HG03139 (cell line): Measurements from ENCODE around the gene SCN4B.

Experiments used
- ATAC-seq: cut with Tn5 transposase; IDR thresholded peaks from one replicate; pipeline ENCODE4 v1.9.1; 2021; ENCODE audit not compliant: unreplicated experiment

The SCN4B gene

GRCh38 chr11:118135051-118135795, 17.4 kb downstream of the SCN4B start:
- no peak for ATAC-seq

DNA sequence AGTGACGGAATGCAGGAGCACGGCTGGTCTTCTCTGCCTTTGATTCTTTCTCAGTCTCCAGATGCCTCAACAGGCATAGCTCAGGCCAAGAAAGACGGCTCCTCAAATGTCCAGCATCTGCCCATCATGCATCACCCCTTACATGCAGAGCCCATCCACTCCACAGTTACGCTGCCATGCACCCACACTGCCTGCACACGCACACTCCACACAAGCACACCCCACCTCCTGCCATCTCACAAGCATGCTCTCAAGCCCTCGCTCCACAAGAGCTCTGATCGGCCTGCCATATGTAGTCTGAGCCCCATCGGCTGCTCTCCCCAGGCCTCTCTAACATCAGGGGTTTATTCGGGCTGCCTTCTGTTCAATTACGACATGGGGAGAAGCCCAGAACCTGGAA, 18.8 kb downstream of the SCN4B start:
- no peak for ATAC-seq

DNA sequence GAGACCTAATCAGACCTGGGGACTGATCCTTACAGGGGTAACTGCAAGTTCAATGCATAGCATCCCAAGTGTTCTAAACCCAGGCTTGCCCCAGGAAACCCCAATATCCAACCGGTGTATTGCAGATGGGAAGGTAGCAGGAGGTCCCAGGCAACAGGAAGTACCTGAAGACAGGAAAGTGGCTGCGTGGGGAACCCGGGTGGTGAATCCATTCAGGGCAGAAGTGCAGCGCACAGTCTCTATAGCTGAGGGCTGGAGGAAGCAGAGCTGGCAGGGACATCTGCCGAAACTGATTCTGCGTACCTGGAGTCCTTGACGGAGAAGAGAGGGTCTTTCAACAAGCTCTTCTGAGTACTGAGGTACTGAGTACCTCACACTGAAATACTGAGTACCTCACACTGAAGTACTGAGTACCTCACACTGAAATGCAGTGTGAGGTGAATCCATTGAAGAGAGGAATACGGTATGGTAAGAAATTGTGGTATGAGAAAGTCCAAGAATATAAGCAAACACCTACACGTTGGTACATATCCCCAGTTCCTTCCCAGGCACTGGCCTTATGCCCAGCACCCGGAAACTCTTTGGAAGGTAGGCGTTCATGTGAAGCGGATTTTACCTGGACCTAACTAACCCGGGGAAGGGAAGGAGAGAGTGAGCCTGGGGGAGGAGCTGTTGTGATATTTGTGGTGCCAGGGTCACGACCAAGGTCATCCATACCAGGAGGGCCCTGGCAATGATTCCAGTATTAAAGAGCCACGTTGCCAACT, 20.1 kb downstream of the SCN4B start:
- ATAC-seq: no peak

GRCh38 chr11:118129471-118130172, 23.0 kb downstream of the SCN4B start:
- ATAC-seq: no peak

DNA sequence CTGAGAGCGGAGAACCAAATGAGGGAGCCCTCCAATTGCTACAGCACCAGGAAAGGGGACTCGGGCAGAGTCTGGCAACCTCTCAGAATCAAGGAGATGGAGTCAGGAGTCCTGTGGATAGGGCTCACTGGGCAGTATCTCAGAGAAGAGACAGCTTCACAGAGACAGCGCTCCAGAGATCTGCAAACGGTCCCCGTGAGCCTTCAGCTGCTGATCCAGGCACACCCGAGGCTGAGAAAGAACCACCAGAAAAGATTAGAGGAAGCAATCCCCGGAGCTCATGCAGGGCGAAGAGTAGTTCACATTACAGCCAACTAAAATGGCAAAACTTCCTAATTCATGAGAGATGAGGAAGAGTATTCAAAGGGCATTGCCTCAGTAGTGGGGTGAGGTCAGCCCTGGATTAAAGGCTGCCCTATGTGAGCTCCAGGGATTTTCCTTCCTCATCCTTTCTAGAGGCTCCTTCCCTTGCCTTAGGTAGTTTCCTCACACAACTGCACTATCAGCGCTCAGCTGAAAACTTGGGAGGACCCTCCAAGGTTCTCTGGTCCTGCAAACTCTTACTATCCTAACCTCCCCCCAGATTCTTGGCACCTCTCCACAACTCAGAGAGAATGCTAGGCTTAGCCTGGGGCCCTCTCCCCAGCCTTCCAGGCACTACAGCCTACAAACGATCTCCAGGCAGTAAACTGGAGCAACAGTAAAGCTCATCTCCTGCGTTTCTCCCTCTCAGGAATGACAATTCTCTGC, 23.7 kb downstream of the SCN4B start:
- ATAC-seq: no peak

GRCh38 chr11:118128310-118128709, 24.3 kb downstream of the SCN4B start:
- ATAC-seq: no peak

DNA sequence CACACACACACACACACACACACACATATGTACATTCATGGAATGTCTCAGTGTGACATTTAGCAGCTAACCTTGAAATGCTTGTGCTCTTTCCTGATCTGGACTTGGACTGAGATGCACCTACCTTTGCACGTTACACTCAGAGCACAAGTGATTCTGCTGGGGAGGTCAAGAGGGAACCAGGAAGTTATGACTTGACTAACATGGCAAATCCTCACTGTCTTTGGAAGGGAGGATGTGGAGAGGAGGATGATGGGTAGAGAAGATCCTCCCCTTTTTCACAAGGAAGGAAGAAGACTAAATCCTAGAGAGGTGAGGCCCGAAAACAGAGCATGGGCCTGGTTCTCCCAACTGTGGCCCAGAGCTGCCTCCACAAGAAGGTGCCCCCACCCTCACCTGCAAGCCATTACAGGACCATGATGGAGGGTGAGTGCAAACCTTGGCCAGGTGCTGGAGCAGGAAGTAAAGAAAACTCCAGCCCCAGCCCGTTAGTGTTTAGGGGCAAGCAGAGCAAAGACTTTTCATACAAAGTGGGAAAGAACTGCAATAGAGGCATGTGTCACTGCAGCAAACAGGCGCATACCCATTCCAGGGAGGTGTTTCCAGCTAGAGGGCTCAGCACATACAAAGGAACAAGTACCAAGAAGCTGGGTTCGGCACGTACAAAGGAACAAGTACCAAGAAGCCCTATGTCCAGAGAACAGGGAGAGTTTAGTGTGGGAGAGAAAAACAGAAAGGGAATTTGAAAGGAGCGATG, 26.4 kb downstream of the SCN4B start:
- no peak for ATAC-seq

GRCh38 chr11:118124929-118125535, 27.6 kb downstream of the SCN4B start:
- no peak for ATAC-seq

- no peak for ATAC-seq
These were observed 31.8 kb downstream of the SCN4B start for GRCh38 chr11:118120793-118121192.

DNA sequence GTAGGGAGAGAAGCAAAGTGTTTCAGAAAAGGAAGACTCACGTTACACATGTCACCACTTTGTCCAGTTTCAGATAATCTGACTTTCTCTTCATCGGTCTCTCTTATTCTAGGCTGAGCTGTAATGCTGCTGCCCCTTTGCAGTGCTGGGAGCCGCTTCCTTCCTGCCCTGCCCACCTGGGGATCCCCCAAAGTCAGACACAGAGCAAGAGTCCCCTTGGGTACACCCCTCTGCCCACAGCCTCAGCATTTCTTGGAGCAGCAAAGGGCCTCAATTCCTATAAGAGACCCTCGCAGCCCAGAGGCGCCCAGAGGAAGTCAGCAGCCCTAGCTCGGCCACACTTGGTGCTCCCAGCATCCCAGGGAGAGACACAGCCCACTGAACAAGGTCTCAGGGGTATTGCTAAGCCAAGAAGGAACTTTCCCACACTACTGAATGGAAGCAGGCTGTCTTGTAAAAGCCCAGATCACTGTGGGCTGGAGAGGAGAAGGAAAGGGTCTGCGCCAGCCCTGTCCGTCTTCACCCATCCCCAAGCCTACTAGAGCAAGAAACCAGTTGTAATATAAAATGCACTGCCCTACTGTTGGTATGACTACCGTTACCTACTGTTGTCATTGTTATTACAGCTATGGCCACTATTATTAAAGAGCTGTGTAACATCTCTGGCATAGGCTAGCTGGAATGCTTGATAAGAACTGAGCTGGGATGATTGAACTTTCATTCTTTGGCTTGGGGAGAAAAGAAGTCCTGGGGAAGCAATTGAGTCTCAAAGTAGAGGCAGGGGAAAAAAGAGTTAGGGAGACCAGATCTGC, 34.6 kb downstream of the SCN4B start:
- ATAC-seq: no peak

- ATAC-seq: no peak
These were observed 37.6 kb downstream of the SCN4B start for GRCh38 chr11:118115048-118115447.

DNA sequence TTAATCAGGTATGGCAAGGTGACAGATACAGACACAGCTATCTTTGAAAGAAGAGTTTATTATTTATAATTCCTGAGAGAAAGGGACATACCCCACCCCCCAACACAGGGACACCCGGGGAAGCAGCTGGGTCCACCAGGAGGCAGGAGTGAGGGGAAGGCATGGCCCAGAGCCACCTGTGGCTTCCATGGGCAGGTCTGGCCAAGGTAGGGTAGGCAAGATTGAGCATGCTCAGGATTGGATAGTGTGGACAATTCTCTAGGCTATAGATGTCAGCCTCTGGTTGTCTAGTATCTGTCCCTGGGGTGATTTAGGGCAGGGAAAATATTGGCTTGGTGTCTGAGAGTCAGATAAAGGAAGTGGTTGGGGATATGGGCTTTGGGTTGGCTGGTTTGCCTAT, 38.4 kb downstream of the SCN4B start:
- ATAC-seq: no peak

GRCh38 chr11:118112711-118113430, 39.8 kb downstream of the SCN4B start:
- no peak for ATAC-seq

GRCh38 chr11:118111744-118112035, 40.9 kb downstream of the SCN4B start:
- no peak for ATAC-seq

DNA sequence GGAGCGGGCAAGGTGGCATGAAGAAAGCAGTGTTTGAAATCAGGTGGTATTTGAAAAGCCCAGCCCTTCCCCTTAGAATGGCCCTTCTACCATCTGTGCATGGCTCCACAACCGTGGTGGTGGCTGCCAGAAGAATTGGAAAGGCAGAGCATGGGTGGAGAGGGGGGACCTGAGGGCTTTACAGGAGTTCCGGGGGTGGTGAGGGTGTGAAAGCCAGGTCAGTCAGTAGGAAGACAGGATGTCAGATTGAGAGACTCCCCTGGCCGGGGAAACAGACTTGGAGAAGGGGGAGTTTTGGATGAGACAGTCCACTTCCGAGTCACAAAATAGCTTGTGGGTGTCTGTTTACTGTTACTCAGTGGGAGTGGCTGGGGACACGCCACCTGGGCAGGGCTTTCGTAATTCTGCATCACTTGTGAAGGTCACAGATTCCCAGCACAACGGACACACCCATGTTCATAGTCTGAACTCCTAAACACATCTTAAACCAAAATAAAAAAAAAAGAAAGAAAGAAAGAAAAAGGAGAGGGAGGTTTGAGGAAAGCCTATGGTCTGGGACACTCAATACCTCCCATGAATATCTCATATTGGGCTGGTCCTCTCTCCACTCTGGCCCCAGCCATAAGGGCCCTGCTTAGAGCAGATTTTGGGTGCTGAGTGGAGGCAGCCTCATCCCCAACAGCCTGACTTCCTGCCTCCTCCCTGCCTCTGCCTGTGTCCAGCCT, 41.4 kb downstream of the SCN4B start:
- no peak for ATAC-seq

- no peak for ATAC-seq
These were observed 43.4 kb downstream of the SCN4B start for GRCh38 chr11:118109231-118109630.

DNA sequence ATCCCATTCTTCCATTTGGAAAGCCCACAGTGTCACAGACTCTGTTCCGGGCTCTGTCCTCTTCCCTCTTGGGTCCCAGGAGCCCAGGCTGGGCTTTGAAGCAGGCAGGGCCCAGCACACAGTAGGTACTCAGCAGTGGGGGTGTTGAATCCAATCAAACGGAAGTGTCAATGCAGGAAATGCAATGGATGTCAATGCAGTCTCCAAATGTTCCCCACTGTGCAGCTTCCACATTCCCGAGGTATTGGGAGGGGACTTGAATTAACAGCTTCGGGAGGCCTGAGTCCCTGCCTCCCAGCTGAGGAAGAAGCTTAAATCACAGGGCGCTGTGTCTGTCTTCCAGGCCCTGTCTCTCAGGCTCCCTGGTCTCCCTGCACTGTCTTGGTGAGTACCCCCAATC, 44.1 kb downstream of the SCN4B start:
- ATAC-seq: no peak

- ATAC-seq: no peak
These were observed 45.8 kb downstream of the SCN4B start for GRCh38 chr11:118106789-118107335.
